HG03159 (cell line): Measurements from ENCODE around the gene CHADL.

Source experiments
- ATAC-seq: cut with Tn5 transposase; IDR thresholded peaks from one replicate; pipeline ENCODE4 v1.9.1; 2021; ENCODE audit warnings: mild to moderate bottlenecking, moderate library complexity; ENCODE audit not compliant: unreplicated experiment

Gene CHADL

DNA sequence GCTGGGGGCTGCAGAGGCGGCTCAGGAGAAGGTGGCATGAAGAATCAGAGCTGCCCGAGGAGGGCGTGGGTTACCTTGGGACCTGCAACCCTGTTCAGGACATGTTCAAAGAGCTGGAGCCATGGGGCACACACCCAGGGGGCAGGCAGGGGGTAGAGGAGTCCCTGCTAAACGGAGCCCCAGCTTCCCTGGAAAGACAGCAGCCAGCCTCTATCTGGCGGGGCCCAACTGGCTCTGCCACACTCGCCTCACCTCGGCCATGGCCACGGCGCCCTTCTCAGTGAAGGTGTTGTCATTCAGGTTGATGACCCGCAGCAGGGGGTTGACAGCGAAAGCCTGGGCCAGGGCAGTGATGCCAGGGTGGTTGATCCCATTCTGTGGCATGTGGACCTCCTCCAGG lies 17.0 kb upstream of the CHADL start:
- no peak for ATAC-seq

GRCh38 chr22:41256254-41257253 lies 15.8 kb upstream of the CHADL start:
- ATAC-seq, result no peak

DNA sequence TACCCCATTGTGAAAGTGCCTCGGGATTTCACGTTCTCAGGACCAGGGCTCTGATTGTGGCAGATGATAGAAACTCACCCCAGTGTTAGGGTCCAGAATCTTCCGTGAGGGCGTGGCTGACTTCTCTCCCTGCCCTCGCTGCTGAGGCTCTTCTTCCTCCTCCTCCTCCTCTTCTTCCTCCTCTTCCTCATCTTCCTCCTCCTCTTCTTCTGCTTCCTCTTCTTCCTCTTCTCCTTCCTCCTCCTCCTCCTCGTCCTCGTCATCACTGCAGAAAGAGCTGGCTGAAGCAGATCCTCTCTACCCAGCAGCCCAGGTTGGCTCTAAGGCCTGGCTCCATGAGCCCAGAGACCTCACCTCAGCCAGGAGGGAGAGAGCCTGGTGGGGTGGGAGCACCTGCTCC lies 13.5 kb upstream of the CHADL start:
- no peak for ATAC-seq

DNA sequence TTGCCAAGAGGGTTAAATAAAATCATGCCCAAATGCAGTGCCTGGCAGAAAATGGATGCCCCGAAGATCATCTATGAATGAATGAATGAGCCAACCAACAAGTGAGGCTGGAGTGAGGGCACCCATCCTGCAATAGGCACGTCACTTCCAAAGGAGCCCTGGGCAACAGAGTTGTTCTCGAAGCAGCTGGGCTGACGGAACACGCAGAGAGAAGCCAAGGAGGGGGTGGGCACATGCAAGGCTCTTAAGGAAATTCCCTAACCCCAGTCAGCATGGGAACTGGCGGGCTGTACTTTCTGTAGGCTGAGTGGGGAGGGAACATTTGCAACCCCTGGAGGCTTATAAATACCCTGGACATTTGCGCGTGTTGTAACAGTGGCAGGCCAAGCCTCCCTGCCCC lies 11.6 kb upstream of the CHADL start:
- no peak for ATAC-seq

- no peak for ATAC-seq
These were observed 9.4 kb upstream of the CHADL start for GRCh38 chr22:41250127-41250526.

GRCh38 chr22:41249442-41249841 lies 8.7 kb upstream of the CHADL start:
- ATAC-seq, result no peak

- ATAC-seq, result no peak
These were observed 8.0 kb upstream of the CHADL start for GRCh38 chr22:41248758-41249157.

DNA sequence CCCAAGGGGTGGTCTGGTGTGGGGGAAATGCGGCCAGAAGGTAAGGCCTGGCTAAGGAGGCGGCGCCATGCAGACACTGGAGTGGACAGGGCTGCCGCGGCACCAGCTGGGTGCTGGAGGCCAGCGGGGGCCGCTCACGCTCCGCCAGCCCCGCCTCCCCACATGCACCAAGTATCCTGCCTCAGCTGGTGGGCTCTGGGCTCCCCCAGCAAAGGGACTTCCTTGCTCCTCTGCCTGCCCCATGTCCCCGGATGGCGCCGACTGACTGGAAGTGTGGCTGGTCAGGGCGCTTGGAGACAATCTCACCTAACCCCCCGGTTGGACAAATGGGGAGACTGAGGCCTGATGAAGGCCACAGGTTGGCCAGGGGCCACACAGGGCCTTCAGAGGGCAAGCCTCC lies 7.6 kb upstream of the CHADL start:
- no peak for ATAC-seq

DNA sequence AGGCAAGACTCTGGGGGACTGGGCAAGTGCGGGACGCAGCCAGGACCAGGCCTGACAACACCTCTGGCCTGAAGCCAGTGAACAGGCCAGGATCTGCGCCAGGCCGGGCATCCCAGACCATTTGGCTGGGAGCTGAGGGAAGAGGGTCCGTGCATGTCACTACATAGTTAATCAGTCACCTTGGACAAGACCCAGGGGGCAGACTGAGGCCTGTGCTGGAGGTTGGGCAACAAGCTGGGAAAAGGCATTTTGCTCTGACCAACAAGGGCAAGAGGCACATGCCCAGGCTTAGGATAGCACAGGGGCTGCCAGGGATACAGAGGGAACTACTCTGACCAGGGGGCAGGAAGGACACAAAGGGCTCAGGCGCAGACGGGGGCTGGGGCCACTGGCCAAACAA lies 7.0 kb upstream of the CHADL start:
- ATAC-seq, result no peak

GRCh38 chr22:41245917-41246499 lies 5.3 kb upstream of the CHADL start:
- ATAC-seq, result no peak

DNA sequence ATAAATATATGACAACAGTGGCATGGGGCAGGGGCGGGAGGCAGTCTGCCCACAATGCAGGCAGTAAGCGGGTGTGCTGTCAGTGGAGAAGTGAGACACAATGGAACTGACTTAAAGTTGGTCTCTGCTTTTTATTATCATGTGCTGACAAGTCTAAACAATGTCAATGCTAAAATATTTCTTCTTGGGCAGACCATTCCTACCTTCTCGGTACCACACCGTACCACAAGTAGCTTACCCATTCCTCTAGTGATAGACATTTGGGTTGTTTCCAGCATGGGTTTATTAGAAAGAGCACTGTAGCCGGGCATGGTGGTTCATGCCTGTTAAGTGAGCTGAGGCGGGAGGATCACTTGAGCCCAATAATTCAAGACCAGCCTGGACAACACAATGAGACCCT lies 2.6 kb upstream of the CHADL start:
- no peak for ATAC-seq

GRCh38 chr22:41242396-41243117 lies 1.8 kb upstream of the CHADL start:
- no peak for ATAC-seq

DNA sequence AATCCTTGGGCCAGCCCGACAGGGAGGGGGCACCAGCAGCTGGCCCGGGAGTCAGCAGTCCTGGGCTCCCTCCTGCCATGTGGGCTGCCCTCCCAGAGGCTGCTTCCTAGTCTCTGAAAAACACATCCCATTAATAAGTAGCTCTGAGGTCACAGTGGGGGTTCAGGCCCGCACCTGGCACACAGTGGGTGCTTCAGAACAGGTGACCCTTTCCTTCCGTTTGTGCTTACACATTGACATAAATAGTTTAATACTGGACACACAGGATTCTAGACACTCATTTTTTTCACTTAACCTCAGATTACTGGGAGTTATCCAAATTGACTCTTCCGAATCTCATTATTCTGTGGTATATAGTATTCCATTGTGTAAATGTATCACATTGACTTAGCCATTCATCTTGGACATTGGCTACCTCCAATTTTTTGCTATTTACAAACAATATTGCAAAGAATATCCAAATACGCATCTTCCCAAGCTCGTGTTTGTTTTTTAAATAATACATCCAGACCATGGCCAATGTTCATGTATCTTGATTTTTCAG lies 474 bp upstream of the CHADL start:
- ATAC-seq, result no peak

GRCh38 chr22:41239443-41240128 lies 1.1 kb downstream of the CHADL start:
- no peak for ATAC-seq

GRCh38 chr22:41238570-41239442 lies 1.9 kb downstream of the CHADL start:
- ATAC-seq, result no peak

GRCh38 chr22:41237707-41238569 lies 2.8 kb downstream of the CHADL start:
- ATAC-seq, result no peak

GRCh38 chr22:41237036-41237706 lies 3.6 kb downstream of the CHADL start:
- ATAC-seq, result no peak
